ENCODE results near the gene SEC14L1.

- TF ChIP-seq CTCF (conservative IDR thresholded peaks at IDR 0.05; ENCODE audit: low read depth, low read length) (no peak), EZH2 (IDR thresholded peaks at IDR 0.05; ENCODE audit: borderline replicate concordance, low read depth, low read length, poor library complexity, severe bottlenecking) (no peak)
These were observed 3.7 kb upstream of the SEC14L1 start for GRCh38 chr17:77137111-77137510.

Data from A673 (cell line).